GM23248 (cell line): ENCODE results near the gene HSD3B1. TPM values are rescaled to one million over a fixed set of nuclear protein-coding genes. Genes with fewer than 3 reads are reported as not detected.

Experiments used
- DNase-seq: peaks from one replicate; pipeline ENCODE4 v3.0.0-alpha.2; 2015
- H2AFZ ChIP-seq: fragments of 200-600 bp; sonication (generic); 2 replicates; pipeline ENCODE4 v1.6.1; 2016; ENCODE audit warnings: antibody characterized with exemption
- H3F3A ChIP-seq: fragments of 200-600 bp; sonication (generic); 2 replicates; pipeline ENCODE4 v1.6.1; 2016; ENCODE audit warnings: mild to moderate bottlenecking, antibody characterized with exemption, mixed run types; ENCODE audit not compliant: insufficient read depth
- H3K27ac ChIP-seq: fragments of 200-600 bp; sonication (generic); 2 replicates; pipeline ENCODE4 v1.5.1; 2016; ENCODE audit warnings: mild to moderate bottlenecking
- H3K27me3 ChIP-seq: fragments of 200-600 bp; sonication (generic); replicated peaks from 2 replicates; pipeline ENCODE4 v1.6.1; 2016; ENCODE audit warnings: mild to moderate bottlenecking; ENCODE audit not compliant: insufficient read depth
- H3K36me3 ChIP-seq: fragments of 200-600 bp; sonication (generic); 2 replicates; pipeline ENCODE4 v1.6.1; 2016; ENCODE audit warnings: low read depth, mild to moderate bottlenecking
- H3K4me1 ChIP-seq: fragments of 200-600 bp; sonication (generic); 2 replicates; pipeline ENCODE4 v1.6.1; 2016; ENCODE audit warnings: mild to moderate bottlenecking; ENCODE audit not compliant: insufficient read depth
- H3K4me2 ChIP-seq: fragments of 200-600 bp; sonication (generic); one replicate; pipeline ENCODE4 v1.6.1; 2016; ENCODE audit warnings: mild to moderate bottlenecking; ENCODE audit not compliant: unreplicated experiment
- H3K4me3 ChIP-seq: fragments of 200-600 bp; sonication (generic); 2 replicates; pipeline ENCODE4 v1.5.1; 2016; ENCODE audit warnings: mild to moderate bottlenecking
- H3K79me2 ChIP-seq: fragments of 200-600 bp; sonication (generic); 2 replicates; pipeline ENCODE4 v1.6.1; 2016; ENCODE audit warnings: mild to moderate bottlenecking; ENCODE audit not compliant: insufficient read depth
- H3K9ac ChIP-seq: fragments of 200-600 bp; sonication (generic); 2 replicates; pipeline ENCODE4 v1.6.1; 2016; ENCODE audit warnings: mild to moderate bottlenecking
- H3K9me2 ChIP-seq: fragments of 200-600 bp; sonication (generic); 2 replicates; pipeline ENCODE4 v1.6.1; 2016; ENCODE audit warnings: mixed run types, mild to moderate bottlenecking, moderate library complexity; ENCODE audit not compliant: insufficient read depth
- H3K9me3 ChIP-seq: fragments of 200-600 bp; sonication (generic); one replicate; pipeline ENCODE4 v1.6.1; 2017; ENCODE audit warnings: low read depth
- H4K20me1 ChIP-seq: fragments of 200-600 bp; sonication (generic); 2 replicates; pipeline ENCODE4 v1.6.0; 2016; ENCODE audit not compliant: insufficient read depth
- EZH2 ChIP-seq: fragments of 200-600 bp; sonication (generic); IDR thresholded peaks from 2 replicates; pipeline ENCODE4 v1.6.1; 2018; ENCODE audit warnings: antibody characterized with exemption, mild to moderate bottlenecking; ENCODE audit not compliant: insufficient read depth, poor library complexity, severe bottlenecking
- EZH2phosphoT487 ChIP-seq: fragments of 200-600 bp; sonication (generic); IDR thresholded peaks from 2 replicates; pipeline ENCODE4 v1.6.1; 2018; ENCODE audit warnings: antibody characterized with exemption, moderate library complexity, mild to moderate bottlenecking, low read depth; ENCODE audit not compliant: insufficient read depth
- WGBS, 2 experiments: methylation state at CpG; one replicate each; pipeline ENCODE4 v1.1.6; 2015 to 2017; ENCODE audit warnings: low lambda C conversion rate in 2 of 2, low coverage in 1 of 2; ENCODE audit errors: missing lambda C conversion rate in 2 of 2; 5-methylcytosine and 5-hydroxymethylcytosine counted together
- in situ Hi-C: fragments of 300-500 bp; cut with MboI; formaldehyde crosslinking; loops from 2 replicates; pipeline ENCODE4 v1.15.0; 2020
- polyA plus RNA-seq: library from polyadenylated mRNA; unstranded; fragments of >200 nt; fragmentation: Nextera tagmentation; extraction: Ambion mirVana; gene quantifications from 2 replicates; pipeline ENCODE4 v1.2.1, GENCODE V29; 2016
- total RNA-seq: library from RNA; depleted of rRNA; stranded (reverse); fragments of >200 nt; shearing (Covaris generic); gene quantifications from 2 replicates; pipeline ENCODE4 v1.2.3, GENCODE V29; 2014

Gene HSD3B1
- total and polyA plus RNA-seq, 2 experiments from 2014 or later = not detected

DNA sequence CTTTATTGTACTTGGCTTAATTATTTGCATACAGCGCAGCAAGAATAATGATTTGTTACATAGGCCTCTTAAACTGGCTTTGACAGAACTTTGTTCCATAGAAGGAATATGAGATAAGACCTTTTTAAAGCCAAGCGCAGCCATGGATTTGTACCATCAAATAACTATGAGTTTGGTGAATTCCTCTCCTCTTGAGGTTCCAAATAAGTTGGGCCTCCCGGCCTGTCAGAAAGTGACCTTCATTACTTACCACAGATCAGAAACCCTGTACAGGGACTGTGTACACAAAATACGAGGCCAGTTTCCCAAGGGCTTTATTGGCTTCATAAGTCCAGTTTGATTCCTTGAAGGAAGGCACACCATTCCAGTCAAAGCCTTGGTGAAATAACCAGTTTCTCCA lies 21.8 kb upstream of the HSD3B1 start:
- H3F3A ChIP-seq = no peaks in the 10 kb centered on the region

DNA sequence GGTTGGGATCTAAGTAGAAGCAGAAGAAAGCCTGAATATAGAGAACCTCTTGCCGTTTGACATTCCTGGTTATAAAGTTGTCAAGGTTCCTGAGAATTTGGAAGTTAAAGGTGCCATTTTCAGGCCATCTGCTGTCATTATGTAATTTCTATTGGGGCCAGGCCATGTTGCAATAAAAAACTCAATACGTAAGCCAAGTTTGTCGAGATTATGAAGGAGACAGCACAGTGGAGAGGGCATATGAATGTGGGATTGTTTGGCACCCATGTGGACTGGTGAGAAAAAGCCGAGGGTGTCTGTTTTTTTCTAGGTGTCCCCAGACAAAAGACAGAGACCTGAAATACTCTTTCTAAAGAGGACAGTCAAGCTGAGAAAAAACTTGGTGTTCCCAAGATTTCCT lies 18.8 kb upstream of the HSD3B1 start:
- Histone ChIP-seq H3K4me3 (no peak overlapping the region), H3K36me3 (no peaks in the 10 kb centered on the region), H3K9me2 (no peaks in the 10 kb centered on the region), H3K27ac (no peak overlapping the region), H3F3A (no peaks in the 10 kb centered on the region), H4K20me1 (no peaks in the 10 kb centered on the region), H2AFZ (no peak overlapping the region), H3K9me3 (no peaks in the 10 kb centered on the region), H3K27me3 (peaks cover 26% of the 10 kb centered on the region), H3K9ac (no peak overlapping the region), H3K79me2 (no peaks in the 10 kb centered on the region), H3K4me1 (no peaks in the 10 kb centered on the region), H3K4me2 (no peak overlapping the region)
- TF ChIP-seq EZH2 = no peak
- 1 to 2% methylated on average over 4 of the region's 4 CpGs for WGBS, 2 experiments
- in situ Hi-C loops = no loop called here
- DNase-seq = no peak

More for the DNA sequence above, 21.8 kb upstream of the HSD3B1 start:
- H3K4me3 ChIP-seq = no peak overlapping the region
- H3K79me2 ChIP-seq = no peaks in the 10 kb centered on the region
- H3K4me1 ChIP-seq = no peaks in the 10 kb centered on the region
- no peak overlapping the region for H3K27ac ChIP-seq
- no peak overlapping the region for H3K9ac ChIP-seq
- TF ChIP-seq EZH2phosphoT487 (no peak), EZH2 (no peak)
- WGBS, 2 experiments = 58 to 74% methylated on average over 4 of the region's 4 CpGs
- no peak overlapping the region for H3K4me2 ChIP-seq
- peaks cover 26% of the 10 kb centered on the region for H3K27me3 ChIP-seq
- DNase-seq = no peak
- no peaks in the 10 kb centered on the region for H4K20me1 ChIP-seq
- no peaks in the 10 kb centered on the region for H3K36me3 ChIP-seq
- no peak overlapping the region for H2AFZ ChIP-seq
- H3K9me2 ChIP-seq = no peaks in the 10 kb centered on the region
- no peaks in the 10 kb centered on the region for H3K9me3 ChIP-seq
- in situ Hi-C loops = no loop called here

DNA sequence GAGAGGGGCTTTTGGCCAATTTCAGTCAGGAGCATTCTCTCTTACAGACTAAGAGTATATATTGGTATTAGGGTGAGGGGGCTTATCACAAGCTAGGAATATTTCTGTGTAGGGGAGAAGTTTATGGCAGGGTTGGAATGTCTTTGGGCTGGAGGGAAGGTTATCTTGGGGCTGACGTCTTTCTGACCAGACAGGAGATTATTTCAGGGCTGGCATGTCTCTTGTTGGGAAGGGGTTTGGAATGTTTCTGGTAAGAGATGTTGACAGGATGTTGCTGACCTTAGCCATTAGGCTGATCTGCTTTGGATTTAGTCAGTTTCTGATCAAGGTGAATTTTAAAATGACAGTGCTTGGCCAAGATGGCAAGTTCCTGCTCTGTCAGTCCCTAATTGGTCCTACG lies 17.8 kb upstream of the HSD3B1 start:
- H2AFZ ChIP-seq = no peak overlapping the region
- H4K20me1 ChIP-seq = no peaks in the 10 kb centered on the region
- no peaks in the 10 kb centered on the region for H3K36me3 ChIP-seq
- in situ Hi-C loops = no loop called here
- H3F3A ChIP-seq = no peaks in the 10 kb centered on the region
- peaks cover 26% of the 10 kb centered on the region for H3K27me3 ChIP-seq
- DNase-seq = no peak
- no peak overlapping the region for H3K4me3 ChIP-seq
- WGBS, 2 experiments = 48 to 68% methylated on average over 2 of the region's 2 CpGs
- H3K79me2 ChIP-seq = no peaks in the 10 kb centered on the region
- no peaks in the 10 kb centered on the region for H3K9me2 ChIP-seq
- H3K4me1 ChIP-seq = no peaks in the 10 kb centered on the region
- H3K9me3 ChIP-seq = no peaks in the 10 kb centered on the region
- no peak for TF ChIP-seq EZH2
- TF ChIP-seq EZH2phosphoT487 = no peak
- H3K9ac ChIP-seq = no peak overlapping the region
- H3K27ac ChIP-seq = no peak overlapping the region
- no peak overlapping the region for H3K4me2 ChIP-seq

DNA sequence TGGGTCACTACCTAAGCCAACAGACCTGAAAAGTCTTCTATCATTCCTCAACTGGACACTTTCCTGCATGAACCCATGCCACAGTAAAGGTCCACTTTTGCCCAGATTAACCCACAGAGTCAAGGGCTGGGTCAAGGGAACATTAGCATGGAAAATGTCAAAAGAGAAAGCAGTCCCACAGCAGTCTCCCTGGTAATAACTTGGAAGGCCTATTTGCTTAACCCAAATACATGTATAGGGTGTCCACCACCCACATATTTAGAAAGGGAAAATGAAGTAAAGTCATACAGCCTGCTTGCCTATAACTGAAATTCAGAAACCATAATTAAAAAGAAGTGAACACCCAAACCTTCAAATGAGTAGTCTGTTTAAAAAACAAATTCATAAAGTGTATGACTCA lies 16.1 kb upstream of the HSD3B1 start:
- no peaks in the 10 kb centered on the region for H3K4me1 ChIP-seq
- H3F3A ChIP-seq = no peaks in the 10 kb centered on the region
- no peak overlapping the region for H2AFZ ChIP-seq
- H3K9ac ChIP-seq = no peak overlapping the region
- in situ Hi-C loops = no loop called here
- no peak for DNase-seq
- H3K9me2 ChIP-seq = no peaks in the 10 kb centered on the region
- H3K27ac ChIP-seq = no peak overlapping the region
- H4K20me1 ChIP-seq = no peaks in the 10 kb centered on the region
- H3K9me3 ChIP-seq = no peaks in the 10 kb centered on the region
- no peak overlapping the region for H3K4me2 ChIP-seq
- H3K27me3 ChIP-seq = peaks cover 19% of the 10 kb centered on the region; the same call in 1 of the 2 replicates
- no peak for TF ChIP-seq EZH2
- TF ChIP-seq EZH2phosphoT487 = no peak
- H3K4me3 ChIP-seq = no peak overlapping the region
- no peaks in the 10 kb centered on the region for H3K36me3 ChIP-seq
- H3K79me2 ChIP-seq = no peaks in the 10 kb centered on the region

DNA sequence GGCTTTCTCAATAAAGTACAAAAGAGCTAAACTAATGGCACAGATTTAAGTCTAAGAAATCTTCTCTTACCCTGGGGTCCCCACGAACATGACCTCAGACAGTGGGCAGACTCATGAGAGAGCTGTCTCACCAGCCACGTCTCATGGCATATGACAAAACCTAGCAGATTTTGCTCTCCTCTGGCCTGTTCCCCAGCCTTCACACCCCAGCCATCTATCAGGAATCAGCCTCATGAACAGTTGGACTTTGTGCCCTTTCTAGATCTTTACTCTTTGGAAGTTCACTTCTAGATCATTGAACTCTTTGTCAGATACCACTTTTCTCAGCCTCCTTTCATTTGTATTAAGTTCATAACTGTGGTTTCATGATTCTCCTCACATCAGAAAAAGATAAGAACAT lies 14.2 kb upstream of the HSD3B1 start:
- no peaks in the 10 kb centered on the region for H3F3A ChIP-seq
- in situ Hi-C loops = no loop called here

More for the DNA sequence above, 14.2 kb upstream of the HSD3B1 start:
- Histone ChIP-seq H3K4me2 (no peak overlapping the region), H4K20me1 (no peaks in the 10 kb centered on the region), H3K79me2 (no peaks in the 10 kb centered on the region), H2AFZ (no peak overlapping the region), H3K4me3 (no peak overlapping the region), H3K9me2 (no peaks in the 10 kb centered on the region), H3K9me3 (no peaks in the 10 kb centered on the region), H3K27ac (no peak overlapping the region), H3K9ac (no peak overlapping the region), H3K36me3 (no peaks in the 10 kb centered on the region), H3K27me3 (peaks cover 15% of the 10 kb centered on the region; the same call in 1 of the 2 replicates), H3K4me1 (no peaks in the 10 kb centered on the region)
- no peak for TF ChIP-seq EZH2
- TF ChIP-seq EZH2phosphoT487 = no peak
- no peak for DNase-seq
- WGBS, 2 experiments = 21 to 24% methylated on average over 2 of the region's 2 CpGs
